SU-DHL-6 (cell line): ENCODE data around the gene SPG21.

Experiments used
- CTCF ChIP-seq: fragments of 200-600 bp; sonication (generic); IDR thresholded peaks from one replicate; pipeline ENCODE4 v1.5.1; 2017; ENCODE audit warnings: antibody characterized with exemption, mild to moderate bottlenecking, low read length, moderate library complexity; ENCODE audit not compliant: insufficient read depth, poor library complexity, severe bottlenecking
- EZH2phosphoT487 ChIP-seq: fragments of 200-600 bp; sonication (generic), shearing (Covaris generic); conservative IDR thresholded peaks from 2 replicates; pipeline ENCODE4 v1.6.1; 2018; ENCODE audit warnings: mild to moderate bottlenecking, antibody characterized with exemption, low read length, moderate library complexity, mixed read lengths

GRCh38 chr15:65038428-65038827 lies 48.7 kb upstream of the SPG21 start:
- TF ChIP-seq CTCF (no peak), EZH2phosphoT487 (no peak)
